ENCODE measurements around the gene DMAC2. TPM values are rescaled to one million over a fixed set of nuclear protein-coding genes. Genes with fewer than 3 reads are reported as not detected.

DMAC2 gene
- polyA plus RNA-seq, 2 donors = 22.6 to 38.9 TPM

DNA sequence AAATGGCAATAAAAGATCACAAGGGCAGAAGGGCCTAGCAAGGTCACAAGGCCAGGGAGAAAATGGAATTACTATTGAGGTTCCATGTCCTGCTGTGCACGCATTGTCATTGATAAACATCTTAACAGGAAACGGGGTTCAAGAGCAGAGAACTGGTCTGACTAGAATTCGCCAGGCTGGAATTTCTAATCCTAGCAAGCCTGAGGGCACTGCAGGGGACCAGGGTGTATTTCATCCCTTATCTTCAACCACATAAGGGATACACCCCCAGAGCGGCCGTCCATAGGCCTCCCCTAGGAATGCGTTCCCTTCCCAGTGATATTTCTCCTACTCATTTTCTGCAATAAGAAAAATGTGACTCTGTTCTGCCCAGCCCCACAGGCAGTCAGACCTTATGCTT lies 22.8 kb upstream of the DMAC2 start:
- 61 to 66% methylated on average over 6 of the region's 6 CpGs for WGBS, 2 donors
- peaks cover 0 to 2% of the 10 kb centered on the region in 2 donors for H3K27me3 ChIP-seq (ENCODE audit: control insufficient read depth in 1 of 2, insufficient read depth in 2 of 2, low read length in 2 of 2)
- H3K4me1 ChIP-seq (ENCODE audit: control insufficient read depth in 2 of 2, insufficient read depth in 2 of 2, low read length in 1 of 2) = no peaks in the 10 kb centered on the region
- H3K9me3 ChIP-seq (ENCODE audit: control insufficient read depth in 2 of 2, insufficient read depth in 1 of 2, low read depth in 1 of 2, low read length in 1 of 2) = no peaks in the 10 kb centered on the region
- no peak overlapping the region for H3K27ac ChIP-seq (ENCODE audit: low read depth in 2 of 2, low read length in 1 of 2)
- no peak overlapping the region for H3K4me3 ChIP-seq (ENCODE audit: low read depth in 1 of 2, low read length in 2 of 2)
- H3K36me3 ChIP-seq (ENCODE audit: control insufficient read depth in 2 of 2, insufficient read depth in 2 of 2, low read length in 1 of 2) = no peaks in the 10 kb centered on the region

DNA sequence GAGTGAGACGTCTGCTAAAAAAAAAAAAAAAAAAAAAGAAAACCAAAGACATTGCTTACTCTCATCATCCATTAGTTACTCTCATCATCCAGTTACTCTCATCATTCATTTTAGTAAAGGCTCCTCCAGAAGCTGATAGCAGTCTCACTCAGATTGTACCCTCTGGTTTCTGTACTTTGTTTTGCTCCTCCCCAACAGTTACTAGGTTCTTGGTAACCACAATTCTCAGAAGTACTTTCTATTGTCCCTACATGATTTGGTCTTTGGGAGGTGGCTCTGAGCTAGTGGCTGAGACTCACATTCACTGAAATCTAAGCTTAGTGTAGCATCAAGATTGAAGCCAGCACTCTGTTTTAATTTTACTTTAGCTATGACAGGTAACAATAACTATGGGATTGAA lies 17.5 kb upstream of the DMAC2 start:
- Histone ChIP-seq H3K4me1 (ENCODE audit: control insufficient read depth in 2 of 2, insufficient read depth in 2 of 2, low read length in 1 of 2) (no peaks in the 10 kb centered on the region), H3K4me3 (ENCODE audit: low read depth in 1 of 2, low read length in 2 of 2) (no peak overlapping the region), H3K9me3 (ENCODE audit: control insufficient read depth in 2 of 2, insufficient read depth in 1 of 2, low read depth in 1 of 2, low read length in 1 of 2) (no peaks in the 10 kb centered on the region), H3K27me3 (ENCODE audit: control insufficient read depth in 1 of 2, insufficient read depth in 2 of 2, low read length in 2 of 2) (no peaks in the 10 kb centered on the region), H3K36me3 (ENCODE audit: control insufficient read depth in 2 of 2, insufficient read depth in 2 of 2, low read length in 1 of 2) (no peaks in the 10 kb centered on the region), H3K27ac (ENCODE audit: low read depth in 2 of 2, low read length in 1 of 2) (no peak overlapping the region)
- 30 to 64% methylated on average over 1 of the region's 1 CpG for WGBS, 2 donors

DNA sequence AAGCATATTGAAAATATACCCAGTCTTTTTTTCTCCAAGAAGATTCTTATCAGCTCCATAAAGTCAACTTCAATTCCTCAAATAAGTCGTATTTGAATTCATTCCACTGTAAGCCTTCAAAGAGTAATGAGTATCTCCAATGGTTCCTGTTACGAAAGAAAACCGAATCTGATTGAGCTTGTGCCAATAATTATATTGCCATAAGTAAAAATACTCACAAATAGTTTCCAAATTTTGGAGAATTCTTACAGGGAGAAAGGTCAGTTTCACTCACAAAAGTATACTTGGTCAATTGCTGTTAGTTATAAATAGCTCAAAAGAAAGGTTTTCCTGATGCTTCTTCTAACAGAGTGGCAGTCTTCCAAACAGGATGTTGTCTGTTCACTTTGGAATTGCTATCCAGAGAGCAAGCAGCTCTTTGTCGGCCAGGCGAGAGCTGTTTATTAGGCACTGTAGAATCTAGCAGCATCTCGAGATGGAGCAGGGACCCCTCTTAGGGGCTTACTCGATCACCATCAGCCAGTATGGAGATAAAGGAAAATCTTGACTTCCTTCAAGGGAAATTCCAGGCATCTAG lies 16.7 kb upstream of the DMAC2 start:
- no peaks in the 10 kb centered on the region for H3K4me1 ChIP-seq (ENCODE audit: control insufficient read depth in 2 of 2, insufficient read depth in 2 of 2, low read length in 1 of 2)
- H3K27ac ChIP-seq (ENCODE audit: low read depth in 2 of 2, low read length in 1 of 2) = no peak overlapping the region
- H3K36me3 ChIP-seq (ENCODE audit: control insufficient read depth in 2 of 2, insufficient read depth in 2 of 2, low read length in 1 of 2) = no peaks in the 10 kb centered on the region
- no peak overlapping the region for H3K4me3 ChIP-seq (ENCODE audit: low read depth in 1 of 2, low read length in 2 of 2)
- WGBS, 2 donors = 38 to 43% methylated on average over 7 of the region's 7 CpGs
- no peaks in the 10 kb centered on the region for H3K27me3 ChIP-seq (ENCODE audit: control insufficient read depth in 1 of 2, insufficient read depth in 2 of 2, low read length in 2 of 2)
- no peaks in the 10 kb centered on the region for H3K9me3 ChIP-seq (ENCODE audit: control insufficient read depth in 2 of 2, insufficient read depth in 1 of 2, low read depth in 1 of 2, low read length in 1 of 2)

DNA sequence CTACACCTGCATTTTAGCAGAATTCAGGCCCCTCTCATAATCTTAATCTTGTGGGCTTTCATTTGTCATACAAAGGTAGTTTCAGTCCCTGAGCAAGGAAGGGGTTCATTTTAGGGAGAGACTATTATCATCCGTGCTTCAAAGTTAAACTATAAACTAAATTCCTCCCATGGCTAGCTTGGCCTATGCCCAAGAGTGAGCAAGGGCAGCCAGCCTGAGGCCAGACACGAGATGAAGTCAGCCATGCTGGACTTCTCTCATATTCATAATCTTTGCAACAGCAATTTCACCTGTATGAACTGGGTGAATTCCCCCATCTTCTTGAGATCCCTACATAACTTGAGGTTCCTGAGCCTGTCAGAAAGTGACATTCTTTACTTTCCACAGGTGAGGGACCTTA lies 16.2 kb upstream of the DMAC2 start:
- H3K4me1 ChIP-seq (ENCODE audit: control insufficient read depth in 2 of 2, insufficient read depth in 2 of 2, low read length in 1 of 2) = no peaks in the 10 kb centered on the region
- no peak overlapping the region for H3K27ac ChIP-seq (ENCODE audit: low read depth in 2 of 2, low read length in 1 of 2)
- no peaks in the 10 kb centered on the region for H3K36me3 ChIP-seq (ENCODE audit: control insufficient read depth in 2 of 2, insufficient read depth in 2 of 2, low read length in 1 of 2)
- WGBS, 2 donors = 27 to 34% methylated on average over 2 of the region's 2 CpGs
- no peaks in the 10 kb centered on the region for H3K27me3 ChIP-seq (ENCODE audit: control insufficient read depth in 1 of 2, insufficient read depth in 2 of 2, low read length in 2 of 2)
- H3K9me3 ChIP-seq (ENCODE audit: control insufficient read depth in 2 of 2, insufficient read depth in 1 of 2, low read depth in 1 of 2, low read length in 1 of 2) = no peaks in the 10 kb centered on the region
- no peak overlapping the region for H3K4me3 ChIP-seq (ENCODE audit: low read depth in 1 of 2, low read length in 2 of 2)

DNA sequence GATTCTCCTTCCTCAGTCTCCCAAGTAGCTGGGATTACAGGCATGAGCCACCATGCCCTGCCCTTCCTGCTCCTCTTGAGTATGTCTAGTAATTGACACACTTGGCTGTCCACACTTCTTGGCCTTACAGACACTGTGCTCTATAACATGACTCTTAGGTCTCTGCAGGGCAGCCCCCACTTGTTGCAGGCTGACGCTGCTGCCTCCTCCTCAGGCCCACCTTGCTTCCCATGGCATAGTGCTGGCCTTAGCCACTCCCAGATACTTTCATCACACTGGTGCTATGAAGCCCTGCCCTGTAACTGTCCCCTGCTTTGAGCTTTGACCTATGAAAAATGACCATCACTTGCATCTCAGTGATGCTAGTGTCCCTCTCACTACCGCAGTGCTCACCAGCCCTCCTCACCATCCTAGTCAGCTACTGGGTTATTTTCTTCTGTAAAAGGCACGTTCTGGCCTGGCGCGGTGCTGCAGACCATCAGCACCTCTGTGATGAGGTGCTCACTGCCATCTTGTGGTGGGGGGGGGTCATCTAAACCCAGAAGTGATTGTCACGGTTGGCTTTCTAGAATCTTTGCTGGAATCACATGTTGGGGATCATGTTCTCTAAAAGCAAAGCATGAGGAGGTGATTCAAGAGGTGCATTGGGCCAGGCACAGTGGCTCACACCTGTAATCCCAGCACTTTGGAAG lies 13.0 kb upstream of the DMAC2 start:
- no peaks in the 10 kb centered on the region for H3K9me3 ChIP-seq (ENCODE audit: control insufficient read depth in 2 of 2, insufficient read depth in 1 of 2, low read depth in 1 of 2, low read length in 1 of 2)
- no peak overlapping the region for H3K4me3 ChIP-seq (ENCODE audit: low read depth in 1 of 2, low read length in 2 of 2)
- no peaks in the 10 kb centered on the region for H3K4me1 ChIP-seq (ENCODE audit: control insufficient read depth in 2 of 2, insufficient read depth in 2 of 2, low read length in 1 of 2)
- 60 to 68% methylated on average over 6 of the region's 6 CpGs for WGBS, 2 donors
- no peaks in the 10 kb centered on the region for H3K27me3 ChIP-seq (ENCODE audit: control insufficient read depth in 1 of 2, insufficient read depth in 2 of 2, low read length in 2 of 2)
- H3K27ac ChIP-seq (ENCODE audit: low read depth in 2 of 2, low read length in 1 of 2) = no peak overlapping the region
- H3K36me3 ChIP-seq (ENCODE audit: control insufficient read depth in 2 of 2, insufficient read depth in 2 of 2, low read length in 1 of 2) = no peaks in the 10 kb centered on the region

DNA sequence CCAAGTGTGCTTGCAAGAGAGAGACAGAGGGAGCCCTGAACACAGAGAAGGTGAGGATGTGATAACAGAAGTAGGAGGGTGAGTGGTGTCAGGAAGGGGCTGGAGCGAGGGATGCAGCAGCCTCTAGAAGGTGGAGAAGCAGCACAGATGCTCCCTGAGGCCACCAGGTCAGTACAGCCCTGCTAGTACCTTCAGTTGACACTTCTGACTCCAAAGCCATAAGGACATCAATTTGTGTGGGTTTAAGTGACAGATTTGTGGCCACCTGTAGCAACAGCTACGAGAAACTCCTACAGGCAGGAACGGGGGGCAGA lies 10.1 kb upstream of the DMAC2 start:
- Histone ChIP-seq H3K36me3 (ENCODE audit: control insufficient read depth in 2 of 2, insufficient read depth in 2 of 2, low read length in 1 of 2) (no peaks in the 10 kb centered on the region), H3K9me3 (ENCODE audit: control insufficient read depth in 2 of 2, insufficient read depth in 1 of 2, low read depth in 1 of 2, low read length in 1 of 2) (no peaks in the 10 kb centered on the region), H3K4me1 (ENCODE audit: control insufficient read depth in 2 of 2, insufficient read depth in 2 of 2, low read length in 1 of 2) (no peaks in the 10 kb centered on the region), H3K4me3 (ENCODE audit: low read depth in 1 of 2, low read length in 2 of 2) (no peak overlapping the region), H3K27me3 (ENCODE audit: control insufficient read depth in 1 of 2, insufficient read depth in 2 of 2, low read length in 2 of 2) (no peaks in the 10 kb centered on the region), H3K27ac (ENCODE audit: low read depth in 2 of 2, low read length in 1 of 2) (no peak overlapping the region)
- WGBS, 2 donors = 44 to 50% methylated on average over 3 of the region's 3 CpGs

DNA sequence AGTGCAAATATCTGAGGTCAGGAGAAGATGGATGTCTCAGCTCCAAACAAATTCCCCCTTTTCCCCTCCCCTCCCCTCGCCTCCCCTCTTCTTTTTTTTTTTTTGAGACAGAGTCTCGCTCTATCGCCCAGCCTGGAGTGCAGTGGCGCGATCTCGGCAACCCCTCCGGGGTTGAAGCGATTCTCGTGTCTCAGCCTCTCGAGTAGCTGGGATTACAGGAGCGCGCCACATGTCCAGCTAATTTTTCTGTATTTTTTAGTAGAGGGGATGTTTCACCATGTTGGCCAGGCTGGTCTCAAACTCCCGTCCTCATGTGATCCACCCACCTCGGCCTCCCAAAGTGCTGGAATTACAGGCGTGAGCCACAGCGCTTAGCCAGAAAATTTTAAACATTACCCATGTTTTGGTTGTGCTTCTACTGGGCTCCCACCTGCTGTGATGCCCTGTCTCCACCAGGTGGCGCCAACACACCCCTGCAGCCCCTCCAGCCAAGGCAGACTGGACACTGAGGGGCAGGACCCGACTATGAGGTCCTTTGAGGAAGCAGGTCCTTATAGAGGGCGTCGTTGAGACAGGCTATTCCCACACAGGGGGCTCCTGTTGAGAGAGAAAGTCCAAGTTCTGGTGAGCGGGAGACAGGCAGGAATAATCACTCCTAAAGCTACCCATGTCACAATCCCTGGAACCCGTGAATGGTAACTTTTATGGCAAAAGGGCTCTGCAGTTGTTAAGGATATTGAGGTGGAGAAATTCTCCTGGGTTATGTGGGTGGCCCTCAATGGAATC lies 9.6 kb upstream of the DMAC2 start:
- Histone ChIP-seq H3K36me3 (ENCODE audit: control insufficient read depth in 2 of 2, insufficient read depth in 2 of 2, low read length in 1 of 2) (no peaks in the 10 kb centered on the region), H3K4me1 (ENCODE audit: control insufficient read depth in 2 of 2, insufficient read depth in 2 of 2, low read length in 1 of 2) (no peaks in the 10 kb centered on the region), H3K9me3 (ENCODE audit: control insufficient read depth in 2 of 2, insufficient read depth in 1 of 2, low read depth in 1 of 2, low read length in 1 of 2) (no peaks in the 10 kb centered on the region), H3K4me3 (ENCODE audit: low read depth in 1 of 2, low read length in 2 of 2) (no peak overlapping the region), H3K27ac (ENCODE audit: low read depth in 2 of 2, low read length in 1 of 2) (no peak overlapping the region), H3K27me3 (ENCODE audit: control insufficient read depth in 1 of 2, insufficient read depth in 2 of 2, low read length in 2 of 2) (no peaks in the 10 kb centered on the region)
- 3 to 4% methylated on average over 22 of the region's 22 CpGs for WGBS, 2 donors

DNA sequence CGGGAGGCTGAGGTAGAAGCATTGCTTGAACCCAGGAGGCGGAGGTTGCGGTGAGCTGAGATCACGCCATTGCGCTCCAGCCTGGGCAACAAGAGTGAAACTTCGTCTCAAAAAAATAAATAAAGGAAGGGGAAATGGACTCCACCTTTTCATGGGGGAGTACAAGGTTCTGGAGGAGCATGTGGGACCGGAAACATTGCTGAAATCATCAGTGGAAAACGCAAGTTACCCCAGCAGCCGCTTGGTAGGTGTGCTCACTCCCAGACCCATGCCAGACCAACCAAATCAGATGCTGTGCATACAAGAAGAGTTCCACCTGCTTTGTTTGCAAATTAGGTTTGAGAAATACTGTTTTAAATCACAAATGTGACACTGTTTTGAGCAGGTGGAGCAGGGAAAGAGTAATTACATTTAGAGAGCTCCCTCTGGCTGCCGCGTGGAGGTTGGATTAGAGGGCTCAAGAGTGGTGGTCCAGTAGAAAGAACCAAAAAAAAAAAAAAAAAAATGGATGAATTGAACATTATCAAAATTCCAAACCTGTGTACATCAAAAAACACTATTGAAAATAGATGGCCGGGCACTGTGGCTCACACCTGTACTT lies 8.1 kb upstream of the DMAC2 start:
- no peak overlapping the region for H3K27ac ChIP-seq (ENCODE audit: low read depth in 2 of 2, low read length in 1 of 2)
- WGBS, 2 donors = 59 to 63% methylated on average over 12 of the region's 12 CpGs
- H3K36me3 ChIP-seq (ENCODE audit: control insufficient read depth in 2 of 2, insufficient read depth in 2 of 2, low read length in 1 of 2) = no peaks in the 10 kb centered on the region
- no peaks in the 10 kb centered on the region for H3K4me1 ChIP-seq (ENCODE audit: control insufficient read depth in 2 of 2, insufficient read depth in 2 of 2, low read length in 1 of 2)
- no peaks in the 10 kb centered on the region for H3K27me3 ChIP-seq (ENCODE audit: control insufficient read depth in 1 of 2, insufficient read depth in 2 of 2, low read length in 2 of 2)
- no peaks in the 10 kb centered on the region for H3K9me3 ChIP-seq (ENCODE audit: control insufficient read depth in 2 of 2, insufficient read depth in 1 of 2, low read depth in 1 of 2, low read length in 1 of 2)
- no peak overlapping the region for H3K4me3 ChIP-seq (ENCODE audit: low read depth in 1 of 2, low read length in 2 of 2)

DNA sequence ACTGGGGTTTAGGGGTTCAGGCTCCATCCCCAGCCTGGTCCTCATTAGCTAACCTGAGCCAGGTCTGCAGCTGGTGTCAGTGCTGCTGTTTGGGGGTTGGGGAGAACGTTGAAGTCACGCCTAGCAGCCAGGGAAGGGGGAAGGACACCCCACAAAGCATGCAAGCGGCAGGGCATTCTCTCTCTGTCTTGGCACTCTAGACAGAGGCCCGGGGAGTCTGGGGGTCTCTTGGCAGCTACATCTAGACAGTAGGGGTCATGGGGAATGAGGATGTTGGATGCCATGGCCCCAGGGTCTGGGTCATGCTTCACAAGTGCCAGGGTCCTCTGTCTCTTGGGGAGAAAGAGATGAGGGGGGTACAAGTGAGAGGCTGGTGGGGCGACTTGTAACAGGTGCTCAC lies 5.9 kb upstream of the DMAC2 start:
- Histone ChIP-seq H3K9me3 (ENCODE audit: control insufficient read depth in 2 of 2, insufficient read depth in 1 of 2, low read depth in 1 of 2, low read length in 1 of 2) (no peaks in the 10 kb centered on the region), H3K4me3 (ENCODE audit: low read depth in 1 of 2, low read length in 2 of 2) (no peak overlapping the region), H3K4me1 (ENCODE audit: control insufficient read depth in 2 of 2, insufficient read depth in 2 of 2, low read length in 1 of 2) (peaks cover 3 to 6% of the 10 kb centered on the region in 2 donors), H3K27me3 (ENCODE audit: control insufficient read depth in 1 of 2, insufficient read depth in 2 of 2, low read length in 2 of 2) (no peaks in the 10 kb centered on the region), H3K36me3 (ENCODE audit: control insufficient read depth in 2 of 2, insufficient read depth in 2 of 2, low read length in 1 of 2) (no peaks in the 10 kb centered on the region), H3K27ac (ENCODE audit: low read depth in 2 of 2, low read length in 1 of 2) (no peak overlapping the region)
- 63 to 67% methylated on average over 5 of the region's 5 CpGs for WGBS, 2 donors
